Fibroblast of upper back skin (primary cell): ENCODE measurements around the gene STAP1.
"Not testable (repeated sequence)": the region's sequence is repeated elsewhere in the genome, so short reads cannot be mapped to it uniquely, and the experiment has no call there.

ENCODE experiments used
- DNase-seq: peaks from one replicate; pipeline ENCODE4 v3.0.0-alpha.2; 2013

The STAP1 gene

DNA sequence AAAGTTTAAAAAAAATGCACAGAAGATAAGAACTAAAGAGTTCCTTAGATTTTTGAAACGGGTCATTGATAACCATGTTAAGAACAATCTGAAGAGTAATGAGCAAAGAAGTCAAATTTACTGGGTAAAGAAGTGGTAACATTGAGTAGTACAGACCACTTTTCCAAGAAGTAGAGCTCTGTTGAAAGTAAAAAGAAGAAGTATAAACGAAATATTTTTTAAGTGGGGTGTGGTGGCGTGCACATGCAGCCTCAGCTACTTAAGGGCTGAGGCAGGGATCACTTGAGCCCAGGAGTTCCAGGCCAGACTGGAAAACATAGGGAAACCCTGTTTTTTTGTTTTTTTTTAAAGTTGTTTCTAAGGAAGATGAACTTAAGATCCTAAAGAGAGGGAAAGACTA is 74.0 kb downstream of the STAP1 start:
- DNase-seq: no peak

DNA sequence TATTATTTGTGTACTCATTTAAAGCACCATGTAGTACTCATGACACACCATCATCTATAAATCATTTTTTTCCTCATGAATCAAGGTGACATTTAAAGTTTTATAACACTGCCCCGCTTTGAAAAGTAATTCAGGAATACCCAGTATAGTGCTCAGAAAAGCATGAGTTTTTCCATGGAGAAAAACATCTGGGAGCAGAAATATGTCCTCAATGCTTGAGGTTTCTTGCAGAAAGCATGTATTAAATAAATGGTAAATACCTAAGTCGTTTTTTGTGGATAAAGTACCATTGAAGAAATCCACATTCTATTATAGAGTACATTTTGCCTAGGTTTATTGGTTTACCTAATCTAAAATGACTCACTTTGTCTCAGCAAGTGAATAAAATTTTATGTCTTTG is 76.2 kb downstream of the STAP1 start:
- DNase-seq: no peak

DNA sequence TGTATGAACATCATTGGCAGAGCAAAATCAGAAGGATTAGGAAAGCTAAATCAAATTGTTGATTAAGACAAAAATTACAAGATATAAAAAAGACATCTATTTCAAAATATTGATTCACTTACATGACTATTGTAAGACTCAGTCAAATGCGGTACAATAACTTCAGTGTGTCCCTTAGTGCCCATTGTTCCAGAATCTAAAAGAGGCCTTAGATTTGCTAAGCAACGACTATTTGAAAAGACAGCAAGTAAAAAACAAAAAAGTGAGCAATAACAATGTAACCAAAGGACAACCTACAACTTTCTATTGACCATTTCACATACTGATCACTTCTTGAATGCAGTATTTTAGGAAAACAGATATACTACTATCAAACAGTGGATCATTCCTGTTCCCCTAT is 76.8 kb downstream of the STAP1 start:
- DNase-seq: no peak

DNA sequence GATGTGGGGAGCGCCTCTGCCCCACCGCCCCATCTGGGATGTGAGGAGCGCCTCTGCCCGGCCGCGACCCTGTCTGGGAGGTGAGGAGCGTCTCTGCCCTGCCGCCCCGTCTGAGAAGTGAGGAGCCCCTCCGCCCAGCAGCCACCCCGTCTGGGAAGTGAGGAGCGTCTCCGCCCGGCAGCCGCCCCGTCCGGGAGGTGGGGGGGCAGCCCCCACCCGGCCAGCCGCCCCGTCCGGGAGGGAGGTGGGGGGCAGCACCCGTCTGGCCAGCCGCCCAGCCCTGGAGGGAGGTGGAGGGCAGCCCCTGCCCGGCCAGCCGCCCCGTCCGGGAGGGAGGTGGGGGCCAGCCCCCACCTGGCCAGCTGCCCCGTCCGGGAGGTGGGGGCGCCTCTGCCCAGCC is 78.5 kb downstream of the STAP1 start:
- DNase-seq: not testable (repeated sequence)

DNA sequence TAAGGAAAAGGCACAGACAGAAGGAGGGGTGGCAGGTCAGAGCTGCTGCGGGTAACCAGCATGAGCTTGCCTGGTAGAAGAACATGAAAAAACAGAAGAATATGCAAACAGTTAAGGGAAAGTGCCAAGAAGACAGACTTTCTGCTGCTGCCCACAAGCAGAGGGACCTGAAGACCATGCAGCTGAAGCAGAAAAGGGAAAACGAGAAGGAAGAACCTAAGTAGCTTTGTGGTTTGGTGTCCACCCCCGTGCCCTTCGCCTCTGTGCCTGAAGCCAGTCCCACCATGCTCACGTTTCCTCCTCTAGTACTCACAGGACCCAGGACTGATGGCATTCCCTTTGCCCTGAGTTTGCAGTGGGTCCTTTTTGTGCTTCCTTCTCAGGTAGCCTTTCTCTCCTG is 79.6 kb downstream of the STAP1 start:
- DNase-seq: no peak

DNA sequence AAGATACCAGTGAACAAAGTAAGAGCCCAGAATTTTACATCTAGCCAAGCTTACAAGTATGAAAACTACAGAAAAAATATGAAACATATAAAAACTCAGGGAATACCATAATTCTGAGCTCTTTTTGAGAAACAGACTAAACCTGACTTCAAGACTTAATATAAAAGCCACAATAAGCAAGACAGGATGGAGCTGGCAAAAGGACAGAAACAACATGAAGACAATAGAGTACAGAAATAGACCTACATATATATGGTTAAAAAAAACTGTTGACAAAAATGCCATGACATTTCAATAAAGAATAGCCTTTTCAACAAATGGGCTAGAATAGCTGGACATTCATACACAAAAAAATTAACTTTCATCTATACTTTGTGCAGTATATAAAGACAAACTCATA is 93.0 kb downstream of the STAP1 start:
- DNase-seq: no peak
